Mucosa of rectum (tissue), 2 donors: ENCODE measurements around the gene IFT122.
"Not testable (repeated sequence)": the region's sequence is repeated elsewhere in the genome, so short reads cannot be mapped to it uniquely, and the experiment has no call there.

Experiments used
- H3K27ac ChIP-seq, 2 donors: one replicate each; pipeline ENCODE4 v1.7.0; 2013; ENCODE audit warnings: inconsistent platforms in 2 of 2, low read depth in 2 of 2, low read length in 2 of 2
- H3K27me3 ChIP-seq, 2 donors: one replicate each; pipeline ENCODE4 v1.7.0; 2013; ENCODE audit warnings: low read length in 2 of 2; ENCODE audit not compliant: control insufficient read depth in 2 of 2, insufficient read depth in 2 of 2
- H3K36me3 ChIP-seq, 2 donors: one replicate each; pipeline ENCODE4 v1.7.0; 2013; ENCODE audit warnings: low read length in 2 of 2; ENCODE audit not compliant: control insufficient read depth in 2 of 2, insufficient read depth in 2 of 2
- H3K4me1 ChIP-seq, 2 donors: one replicate each; pipeline ENCODE4 v1.7.0; 2013; ENCODE audit warnings: low read length in 2 of 2, mild to moderate bottlenecking in 1 of 2; ENCODE audit not compliant: control insufficient read depth in 2 of 2, insufficient read depth in 2 of 2
- H3K4me3 ChIP-seq, 2 donors: one replicate each; pipeline ENCODE4 v1.7.0; 2013; ENCODE audit warnings: low read length in 2 of 2
- H3K9ac ChIP-seq, 2 donors: one replicate each; pipeline ENCODE4 v1.7.0; 2013; ENCODE audit warnings: low read length in 2 of 2, low read depth in 1 of 2, mild to moderate bottlenecking in 1 of 2
- H3K9me3 ChIP-seq, 2 donors: one replicate each; pipeline ENCODE4 v1.7.0; 2013; ENCODE audit warnings: low read length in 2 of 2; ENCODE audit not compliant: control insufficient read depth in 2 of 2
- donor health status: healthy.
- donor health status: Normal muscosa, but diverticular disease.

The IFT122 gene

GRCh38 chr3:129514110-129514509, 74.1 kb downstream of the IFT122 start:
- H3K36me3 ChIP-seq, result peaks cover 0 to 33% of the 10 kb centered on the region in 2 donors
- no peaks in the 10 kb centered on the region for H3K4me1 ChIP-seq
- H3K9me3 ChIP-seq, result no peaks in the 10 kb centered on the region
- no peaks in the 10 kb centered on the region for H3K27me3 ChIP-seq
- no peak overlapping the region for H3K9ac ChIP-seq
- no peak overlapping the region for H3K27ac ChIP-seq
- no peak overlapping the region for H3K4me3 ChIP-seq

GRCh38 chr3:129514563-129514962, 74.5 kb downstream of the IFT122 start:
- H3K4me3 ChIP-seq, result no peak overlapping the region
- no peak overlapping the region for H3K27ac ChIP-seq
- no peaks in the 10 kb centered on the region for H3K27me3 ChIP-seq
- no peak overlapping the region for H3K9ac ChIP-seq
- no peaks in the 10 kb centered on the region for H3K9me3 ChIP-seq
- no peaks in the 10 kb centered on the region for H3K4me1 ChIP-seq
- H3K36me3 ChIP-seq, result peaks cover 0 to 33% of the 10 kb centered on the region in 2 donors

DNA sequence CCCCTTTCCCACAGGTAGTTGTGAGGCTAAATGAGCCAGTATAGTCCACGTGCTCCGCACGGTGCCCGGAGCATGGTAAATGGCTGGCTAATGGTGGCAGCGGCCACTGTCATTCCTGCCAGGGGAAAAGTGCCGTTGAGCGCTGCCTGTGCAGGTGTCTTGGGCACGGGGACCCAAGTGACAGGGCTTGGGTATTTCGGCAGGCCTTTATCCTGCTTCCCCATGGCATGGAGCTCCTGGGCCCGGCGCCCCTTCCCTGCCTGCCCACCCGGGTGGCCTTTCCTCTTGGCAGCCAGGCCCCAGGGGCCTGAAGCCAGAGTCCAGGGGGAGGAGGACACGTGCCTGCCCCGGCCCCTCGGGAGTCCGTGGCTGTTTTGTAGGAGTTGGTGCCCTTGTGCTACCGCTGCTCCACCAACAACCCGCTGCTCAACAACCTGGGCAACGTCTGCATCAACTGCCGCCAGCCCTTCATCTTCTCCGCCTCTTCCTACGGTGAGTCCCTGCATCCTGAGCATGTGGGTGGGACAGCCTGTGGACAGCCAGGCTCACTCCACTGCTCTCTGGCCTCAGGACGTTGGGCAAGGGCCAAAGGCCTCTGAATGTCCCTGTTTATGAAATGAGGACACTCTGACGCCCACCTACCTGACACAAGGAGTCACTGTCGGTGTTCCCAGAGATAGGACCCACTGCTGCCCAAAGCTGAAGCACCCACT, 75.2 kb downstream of the IFT122 start:
- H3K27ac ChIP-seq, H3K4me3 ChIP-seq, H3K9me3 ChIP-seq, H3K4me1 ChIP-seq, H3K9ac ChIP-seq, H3K27me3 ChIP-seq: not testable (repeated sequence)
- H3K36me3 ChIP-seq, result peaks cover 0 to 34% of the 10 kb centered on the region in 2 donors

DNA sequence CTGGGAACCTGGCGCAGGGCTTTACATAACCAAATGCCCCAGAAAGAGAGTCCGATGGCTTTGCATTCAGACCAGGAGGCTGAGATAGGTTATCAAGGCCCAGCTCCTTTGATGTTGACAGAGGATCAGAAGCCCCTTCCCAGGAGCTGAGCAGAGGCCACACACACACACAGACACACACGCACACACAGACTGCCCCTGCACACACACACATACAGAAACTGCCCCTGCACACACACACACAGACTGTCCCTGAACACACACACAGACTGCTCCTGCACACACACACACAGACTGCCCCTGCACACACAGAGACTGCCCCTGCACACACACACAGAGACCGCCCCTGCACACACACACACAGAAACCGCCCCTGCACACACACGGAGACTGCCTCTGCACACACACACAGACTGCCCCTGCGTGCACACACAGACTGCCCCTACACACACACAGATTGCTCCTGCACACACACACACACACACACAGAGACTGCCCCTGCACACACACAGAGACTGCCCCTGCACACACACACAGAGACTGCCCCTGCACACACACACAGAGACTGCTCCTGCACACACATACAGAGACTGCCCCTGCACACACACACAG, 75.9 kb downstream of the IFT122 start:
- H3K9ac ChIP-seq, result not testable (repeated sequence)

DNA sequence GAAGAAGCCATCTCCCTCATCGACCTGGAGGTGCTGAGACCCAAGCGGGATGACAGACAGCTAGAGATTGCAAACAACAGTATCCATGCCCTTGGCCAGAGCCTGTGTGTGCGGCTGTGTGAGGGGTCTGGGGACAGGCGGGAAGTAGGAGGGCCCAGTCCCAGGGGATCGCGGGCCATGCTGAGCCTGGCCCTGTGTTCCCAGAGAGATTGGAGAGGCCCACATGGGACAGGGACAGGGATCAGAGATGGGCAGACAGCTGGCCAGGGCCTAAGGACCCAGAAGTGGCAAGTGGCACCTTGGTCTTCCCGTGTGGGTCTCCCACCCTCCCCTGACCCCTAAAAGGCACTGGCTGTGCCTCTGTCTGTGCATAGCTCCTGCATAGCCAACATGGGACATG, 77.5 kb downstream of the IFT122 start:
- Histone ChIP-seq H3K36me3 (peaks cover 0 to 22% of the 10 kb centered on the region in 2 donors), H3K9ac (no peak overlapping the region), H3K9me3 (no peaks in the 10 kb centered on the region), H3K4me1 (no peaks in the 10 kb centered on the region), H3K4me3 (no peak overlapping the region), H3K27me3 (no peaks in the 10 kb centered on the region), H3K27ac (no peak overlapping the region)

More for the DNA sequence above, 75.9 kb downstream of the IFT122 start:
- H3K4me3 ChIP-seq, H3K4me1 ChIP-seq, H3K27me3 ChIP-seq, H3K9me3 ChIP-seq, H3K27ac ChIP-seq: not testable (repeated sequence)
- H3K36me3 ChIP-seq, result peaks cover 0 to 32% of the 10 kb centered on the region in 2 donors

- Histone ChIP-seq H3K27ac (no peak overlapping the region), H3K27me3 (no peaks in the 10 kb centered on the region), H3K36me3 (peaks cover 0 to 16% of the 10 kb centered on the region in 2 donors), H3K9me3 (no peaks in the 10 kb centered on the region), H3K4me3 (no peak overlapping the region), H3K9ac (no peak overlapping the region), H3K4me1 (no peaks in the 10 kb centered on the region)
Measured at GRCh38 chr3:129518038-129518561, 78.1 kb downstream of the IFT122 start.

DNA sequence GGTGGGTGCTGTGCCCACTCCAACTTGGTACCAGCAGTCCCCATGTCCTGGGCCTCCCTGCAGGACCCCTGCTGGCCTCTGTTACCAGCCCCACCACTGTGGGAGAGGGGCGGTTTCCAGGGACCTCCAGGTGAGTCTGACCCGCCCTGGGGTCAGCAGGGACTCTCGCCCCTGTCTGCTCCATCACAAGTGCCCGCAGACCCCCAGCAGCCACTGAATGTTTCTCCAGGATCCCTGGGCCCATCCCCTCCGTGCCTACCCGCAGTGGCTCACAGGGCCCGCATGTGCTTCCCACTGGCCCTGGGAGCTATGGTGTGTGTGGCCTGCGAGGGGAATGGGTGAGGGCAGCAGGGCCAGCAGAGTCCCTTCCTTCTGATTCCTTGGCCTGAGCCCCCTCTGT, 78.6 kb downstream of the IFT122 start:
- Histone ChIP-seq H3K4me3 (no peak overlapping the region), H3K36me3 (peaks cover 0 to 14% of the 10 kb centered on the region in 2 donors), H3K27ac (no peak overlapping the region), H3K4me1 (no peaks in the 10 kb centered on the region), H3K27me3 (no peaks in the 10 kb centered on the region), H3K9ac (no peak overlapping the region), H3K9me3 (no peaks in the 10 kb centered on the region)

- no peak overlapping the region for H3K4me3 ChIP-seq
- peaks cover 0 to 14% of the 10 kb centered on the region in 2 donors for H3K36me3 ChIP-seq
- no peak overlapping the region for H3K9ac ChIP-seq
- H3K27ac ChIP-seq, result no peak overlapping the region
- no peaks in the 10 kb centered on the region for H3K9me3 ChIP-seq
- H3K27me3 ChIP-seq, result no peaks in the 10 kb centered on the region
- H3K4me1 ChIP-seq, result no peaks in the 10 kb centered on the region
Measured at GRCh38 chr3:129519449-129519848, 79.4 kb downstream of the IFT122 start.

- Histone ChIP-seq H3K4me3 (no peak overlapping the region), H3K27ac (no peak overlapping the region), H3K36me3 (peaks cover 0 to 9% of the 10 kb centered on the region in 2 donors), H3K4me1 (no peaks in the 10 kb centered on the region), H3K27me3 (no peaks in the 10 kb centered on the region), H3K9ac (no peak overlapping the region), H3K9me3 (no peaks in the 10 kb centered on the region)
Measured at GRCh38 chr3:129519896-129520715, 80.1 kb downstream of the IFT122 start.

GRCh38 chr3:129520960-129521359, 80.9 kb downstream of the IFT122 start:
- Histone ChIP-seq H3K9me3 (no peaks in the 10 kb centered on the region), H3K9ac (no peak overlapping the region), H3K4me3 (no peak overlapping the region), H3K36me3 (peaks cover 0 to 9% of the 10 kb centered on the region in 2 donors), H3K27ac (no peak overlapping the region), H3K4me1 (no peaks in the 10 kb centered on the region), H3K27me3 (no peaks in the 10 kb centered on the region)
